Calu3 (cell line): Measurements from ENCODE around the gene TBC1D9B. TPM values are rescaled to one million over a fixed set of nuclear protein-coding genes. Genes with fewer than 3 reads are reported as not detected.

Experiments
- BruUV-seq: library from RNA; stranded (reverse); fragments of 400-500 nt; replicated peaks from 2 replicates; lab custom pipeline; 2021; lab: Mats Ljungman, UMichigan
- CTCF ChIA-PET: fragments of 300-600 bp; sonication (Branson Sonifier 250); formaldehyde crosslinking; loops from one replicate; lab custom pipeline; 2022; ENCODE audit warnings: antibody characterized with exemption; lab: Charles Lee
- DNase-seq: peaks from one replicate; pipeline ENCODE4 v3.0.0; 2022
- H3K27ac Mint-ChIP-seq: one replicate; pipeline ENCODE4 v1.8.0; 2022; ENCODE audit warnings: mixed read lengths; ENCODE audit not compliant: unreplicated experiment
- H3K27me3 Mint-ChIP-seq: one replicate; pipeline ENCODE4 v1.8.0; 2022; ENCODE audit warnings: mixed read lengths; ENCODE audit not compliant: unreplicated experiment
- H3K36me3 Mint-ChIP-seq: one replicate; pipeline ENCODE4 v1.8.0; 2022; ENCODE audit warnings: mild to moderate bottlenecking, moderate library complexity, mixed read lengths; ENCODE audit not compliant: insufficient read depth, unreplicated experiment
- H3K4me1 Mint-ChIP-seq: one replicate; pipeline ENCODE4 v1.8.0; 2022; ENCODE audit warnings: mild to moderate bottlenecking, low read depth, mixed read lengths; ENCODE audit not compliant: unreplicated experiment
- H3K4me3 Mint-ChIP-seq: one replicate; pipeline ENCODE4 v1.8.0; 2022; ENCODE audit warnings: mild to moderate bottlenecking, low read depth, moderate library complexity, mixed read lengths; ENCODE audit not compliant: unreplicated experiment
- H3K9me3 Mint-ChIP-seq: one replicate; pipeline ENCODE4 v1.8.0; 2022; ENCODE audit warnings: low read depth, mixed read lengths; ENCODE audit not compliant: unreplicated experiment
- CTCF ChIP-seq: fragments of 200-600 bp; IDR thresholded peaks from one replicate; pipeline ENCODE4 v1.8.0; 2022; ENCODE audit warnings: antibody characterized with exemption; ENCODE audit not compliant: unreplicated experiment
- intact Hi-C: fragments of 100-400 bp; cut with micrococcal nuclease; formaldehyde crosslinking; loops from one replicate; pipeline ENCODE4 v1.10.0; 2022; ENCODE audit not compliant: unreplicated experiment
- total RNA-seq: library from RNA; stranded (reverse); gene quantifications from 2 replicates; pipeline ENCODE4 v1.2.3, GENCODE V29; 2022

TBC1D9B gene
- total RNA-seq, 1 experiment from 2014 or later = 148 TPM

- DNase-seq = no peak
- no peak for TF ChIP-seq CTCF
- Mint-ChIP-seq H3K36me3 (peaks cover 31% of the 10 kb centered on the region), H3K4me3 (no peak overlapping the region), H3K27ac (no peak overlapping the region), H3K9me3 (no peaks in the 10 kb centered on the region), H3K27me3 (no peaks in the 10 kb centered on the region), H3K4me1 (no peaks in the 10 kb centered on the region)
- BruUV-seq = no TSS peak
- CTCF ChIA-PET = interaction anchor here (0.7 kb wide), 1 partner anchor 34 kb away, joined by 3 read pairs; no protein-coding TSS in a partner anchor
- intact Hi-C loops = no loop called here
Measured at GRCh38 chr5:179852993-179853547, 54.6 kb downstream of the TBC1D9B start.

- H3K4me3 Mint-ChIP-seq = no peak overlapping the region
- DNase-seq = no peak
- BruUV-seq = no TSS peak
- peak overlapping the region; percentile 24 for H3K27ac Mint-ChIP-seq
- H3K4me1 Mint-ChIP-seq = peaks cover 6% of the 10 kb centered on the region
- no peak for TF ChIP-seq CTCF
- H3K27me3 Mint-ChIP-seq = no peaks in the 10 kb centered on the region
- H3K36me3 Mint-ChIP-seq = peaks cover 86% of the 10 kb centered on the region
- H3K9me3 Mint-ChIP-seq = no peaks in the 10 kb centered on the region
- CTCF ChIA-PET = no interaction called here
- intact Hi-C loops = no loop called here
Measured at GRCh38 chr5:179841621-179842020, 66.1 kb downstream of the TBC1D9B start.

GRCh38 chr5:179840766-179841165 lies 66.9 kb downstream of the TBC1D9B start:
- no peak for TF ChIP-seq CTCF
- no peak overlapping the region for H3K4me3 Mint-ChIP-seq
- peak overlapping the region; percentile 24 for H3K27ac Mint-ChIP-seq
- H3K27me3 Mint-ChIP-seq = no peaks in the 10 kb centered on the region
- H3K9me3 Mint-ChIP-seq = no peaks in the 10 kb centered on the region
- no peak for DNase-seq
- intact Hi-C loops = no loop called here
- H3K4me1 Mint-ChIP-seq = peaks cover 14% of the 10 kb centered on the region
- peaks cover 95% of the 10 kb centered on the region for H3K36me3 Mint-ChIP-seq
- no TSS peak for BruUV-seq
- CTCF ChIA-PET = no interaction called here

- no peaks in the 10 kb centered on the region for H3K9me3 Mint-ChIP-seq
- H3K27me3 Mint-ChIP-seq = no peaks in the 10 kb centered on the region
- H3K27ac Mint-ChIP-seq = peak overlapping the region; percentile 24
- peaks cover 14% of the 10 kb centered on the region for H3K4me1 Mint-ChIP-seq
- intact Hi-C loops = no loop called here
- no peak overlapping the region for H3K4me3 Mint-ChIP-seq
- H3K36me3 Mint-ChIP-seq = peaks cover 99% of the 10 kb centered on the region
- no TSS peak for BruUV-seq
- CTCF ChIA-PET = no interaction called here
- no peak for DNase-seq
- TF ChIP-seq CTCF = no peak
Measured at GRCh38 chr5:179840321-179840720, 67.4 kb downstream of the TBC1D9B start.
